ENCODE data around the gene PXYLP1.
"Not testable (repeated sequence)": the region's sequence is repeated elsewhere in the genome, so short reads cannot be mapped to it uniquely, and the experiment has no call there.

The PXYLP1 gene, protein sequence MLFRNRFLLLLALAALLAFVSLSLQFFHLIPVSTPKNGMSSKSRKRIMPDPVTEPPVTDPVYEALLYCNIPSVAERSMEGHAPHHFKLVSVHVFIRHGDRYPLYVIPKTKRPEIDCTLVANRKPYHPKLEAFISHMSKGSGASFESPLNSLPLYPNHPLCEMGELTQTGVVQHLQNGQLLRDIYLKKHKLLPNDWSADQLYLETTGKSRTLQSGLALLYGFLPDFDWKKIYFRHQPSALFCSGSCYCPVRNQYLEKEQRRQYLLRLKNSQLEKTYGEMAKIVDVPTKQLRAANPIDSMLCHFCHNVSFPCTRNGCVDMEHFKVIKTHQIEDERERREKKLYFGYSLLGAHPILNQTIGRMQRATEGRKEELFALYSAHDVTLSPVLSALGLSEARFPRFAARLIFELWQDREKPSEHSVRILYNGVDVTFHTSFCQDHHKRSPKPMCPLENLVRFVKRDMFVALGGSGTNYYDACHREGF

DNA sequence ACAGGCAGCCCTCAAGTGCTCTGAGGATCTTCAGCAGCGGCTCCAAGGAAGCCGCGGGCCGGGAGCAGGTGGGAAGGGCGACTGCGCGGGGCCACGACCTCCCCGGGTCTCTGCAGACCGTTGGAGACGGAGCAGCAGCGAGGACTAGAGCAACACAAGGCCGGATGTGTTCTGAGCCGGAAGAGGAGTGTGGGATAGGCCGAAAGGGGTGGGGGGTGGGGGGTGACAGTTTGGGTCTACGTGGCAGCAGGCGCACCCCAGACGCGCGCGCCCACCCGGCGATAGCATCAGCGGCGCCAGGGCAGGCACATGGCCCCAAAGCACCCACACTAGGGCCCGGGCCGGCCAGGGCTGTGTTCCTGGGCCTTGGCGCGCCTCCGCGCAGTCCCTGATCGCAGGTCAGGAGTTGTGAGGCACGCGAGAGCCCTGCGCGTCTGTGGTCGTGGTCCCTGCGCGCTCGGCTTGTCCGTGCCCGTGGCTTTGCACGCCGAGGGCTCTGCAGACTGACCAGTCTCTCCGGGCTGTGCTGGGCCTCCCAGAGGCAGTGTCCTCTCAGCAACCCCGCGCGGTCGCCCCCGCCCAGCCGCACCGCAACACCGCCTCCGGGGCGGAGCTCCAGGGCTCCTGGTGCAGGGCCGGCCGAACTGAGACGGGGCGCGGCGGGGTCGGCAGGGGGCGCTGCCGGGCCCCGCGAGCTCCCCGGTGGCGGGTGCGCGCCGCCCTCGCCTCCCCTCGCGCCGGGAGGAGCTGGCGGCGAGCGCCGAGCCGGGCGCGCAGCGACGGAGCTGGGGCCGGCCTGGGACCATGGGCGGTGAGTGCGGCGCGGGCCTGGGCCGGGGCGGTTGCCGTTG is at the start of gene PXYLP1:
TSS of gene PXYLP1 (plus strand) at position 725 of the 851 bp plus-strand sequence. CDS start 28,351 bp downstream, outside the sequence.
- peak; percentile 89 for DNase-seq

DNA sequence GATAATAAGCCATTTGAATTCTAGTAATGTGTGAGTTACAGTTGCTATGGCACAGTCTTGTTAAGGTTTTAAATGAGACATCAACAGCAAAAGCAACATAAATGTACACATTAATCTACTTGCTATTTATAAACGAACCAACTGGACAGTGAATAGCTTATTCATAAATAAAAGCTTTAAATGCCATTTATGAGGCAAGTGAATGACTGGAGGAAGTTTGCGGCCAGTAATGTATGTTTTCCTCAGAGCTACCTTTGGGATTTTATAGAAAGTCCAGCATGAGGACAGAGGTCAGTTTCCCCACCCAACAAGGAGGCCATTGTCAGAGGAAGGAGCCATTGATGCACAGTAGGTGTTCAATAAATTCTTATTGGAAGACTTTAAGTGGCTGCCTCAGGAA is 48.0 kb upstream of the PXYLP1 start:
- DNase-seq = no peak

DNA sequence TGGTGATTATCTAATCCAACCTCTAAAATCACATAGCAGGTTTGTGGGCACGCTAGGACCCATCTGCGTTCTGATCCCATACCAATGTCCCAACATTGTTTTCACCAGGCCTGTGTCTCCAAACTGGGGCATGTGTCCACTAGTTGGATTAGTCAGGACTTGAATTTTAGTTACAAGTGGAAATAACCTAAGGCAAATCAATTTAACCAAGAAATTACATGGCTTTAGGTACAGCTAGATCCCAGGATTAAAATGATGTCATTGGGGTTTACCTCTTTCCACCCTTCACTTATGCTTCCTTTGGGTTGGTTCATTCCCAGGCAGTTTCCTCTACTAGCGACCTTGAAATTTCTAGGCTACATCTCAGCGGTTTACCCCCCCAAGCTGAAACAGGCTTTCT is 47.2 kb upstream of the PXYLP1 start:
- no peak for DNase-seq

DNA sequence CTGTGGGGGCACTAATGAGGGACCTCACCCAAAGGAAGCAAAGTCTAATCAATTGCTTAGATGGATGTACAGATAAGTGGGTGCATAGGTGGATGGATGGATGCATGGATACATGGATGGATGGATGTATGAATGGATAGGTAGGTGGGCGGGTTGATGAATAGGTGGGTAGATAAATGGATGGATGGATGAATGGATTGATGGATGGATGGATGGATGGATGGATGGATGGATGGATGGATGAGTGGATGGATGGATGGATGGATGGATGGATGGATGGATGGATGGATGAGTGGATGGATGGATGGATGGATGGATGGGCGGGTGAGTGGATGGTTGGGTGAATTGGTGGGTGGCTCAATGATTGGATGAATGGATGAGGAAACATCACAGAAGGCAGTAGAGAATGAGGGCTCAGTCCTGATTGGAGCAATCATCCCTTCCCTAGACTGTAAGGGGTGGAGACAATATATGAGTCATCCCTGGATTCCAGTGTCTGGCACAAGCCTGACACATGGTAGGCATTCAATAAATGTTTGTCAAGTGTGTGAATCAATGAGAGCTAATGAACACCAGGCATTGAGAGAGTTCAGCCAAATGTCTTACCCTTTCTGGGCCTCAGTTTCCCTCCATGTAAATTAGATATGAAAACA is 40.4 kb upstream of the PXYLP1 start:
- no peak for DNase-seq

DNA sequence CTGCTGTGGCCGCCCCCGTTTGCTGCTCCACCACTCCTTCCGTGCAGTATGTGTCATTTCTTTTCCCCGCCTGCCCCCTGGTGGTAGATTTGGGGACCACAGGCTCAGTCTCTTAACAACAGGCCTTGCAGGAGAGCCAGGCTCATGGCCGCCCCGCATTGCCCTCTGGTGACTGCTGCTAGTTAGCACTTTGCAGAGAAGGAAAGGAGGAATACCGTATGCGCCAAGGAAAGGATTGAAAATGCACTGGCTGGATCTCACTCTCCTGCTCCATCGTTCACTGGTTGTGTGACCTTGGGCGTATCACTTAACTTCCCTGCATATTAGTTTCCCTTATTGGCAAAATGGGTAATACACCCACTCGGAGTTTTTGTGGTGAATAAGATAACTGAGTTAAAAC is 39.3 kb upstream of the PXYLP1 start:
- DNase-seq = peak; percentile 98

DNA sequence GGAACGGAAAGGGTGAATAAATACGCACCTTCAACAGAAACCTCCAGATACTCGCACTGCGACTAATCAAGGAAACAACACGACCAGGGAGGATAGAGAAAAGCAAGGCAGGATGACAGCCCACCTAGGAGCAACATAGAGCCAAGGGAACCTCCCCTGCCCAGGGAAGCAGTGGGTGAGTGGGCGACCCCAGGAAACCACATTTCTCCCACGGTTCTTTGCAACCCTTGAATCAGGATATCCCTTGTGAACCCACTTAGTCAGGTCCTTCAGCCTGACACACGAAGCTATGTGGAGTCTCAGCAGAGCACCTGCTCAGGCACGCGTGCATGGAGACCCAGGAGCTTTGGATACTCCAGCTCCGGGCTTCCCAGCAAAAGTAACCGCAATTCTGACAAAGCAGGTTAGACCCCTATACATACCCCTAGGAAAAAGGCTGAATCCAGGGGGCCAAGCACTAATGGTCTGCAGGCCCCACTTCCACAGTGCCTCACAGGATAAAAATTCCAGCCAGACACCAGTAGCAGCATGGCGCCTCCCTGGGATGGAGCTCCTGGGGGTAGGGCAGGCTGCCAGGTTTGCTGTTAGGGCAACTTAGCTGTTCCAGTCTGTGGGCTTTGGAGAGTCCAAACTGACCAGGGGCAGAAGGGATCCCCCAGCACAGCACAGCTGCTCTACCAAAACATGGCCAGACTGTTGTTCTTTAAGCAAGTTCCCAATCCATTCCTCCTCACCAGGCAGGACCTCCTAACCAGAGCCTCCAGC is 38.4 kb upstream of the PXYLP1 start:
- DNase-seq = no peak

DNA sequence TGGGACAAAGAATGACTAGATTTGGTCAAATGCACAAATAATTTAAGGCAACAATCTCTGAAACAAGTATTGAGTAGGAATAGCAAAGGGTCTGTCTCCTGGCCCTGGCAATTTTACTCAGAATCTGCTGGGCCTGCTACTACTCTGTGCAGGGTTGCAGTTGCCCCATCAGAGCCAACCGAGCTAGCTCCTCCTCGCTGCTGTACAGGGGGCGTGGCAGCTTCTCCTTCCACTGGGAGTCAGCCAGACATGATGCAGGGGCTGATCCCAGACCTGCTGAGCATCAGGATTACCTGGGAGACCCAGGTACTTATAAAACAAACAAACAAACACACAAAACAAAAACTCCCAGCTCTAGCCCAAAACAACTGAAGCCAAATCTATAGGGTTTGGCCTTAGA is 30.5 kb upstream of the PXYLP1 start:
- no peak for DNase-seq

DNA sequence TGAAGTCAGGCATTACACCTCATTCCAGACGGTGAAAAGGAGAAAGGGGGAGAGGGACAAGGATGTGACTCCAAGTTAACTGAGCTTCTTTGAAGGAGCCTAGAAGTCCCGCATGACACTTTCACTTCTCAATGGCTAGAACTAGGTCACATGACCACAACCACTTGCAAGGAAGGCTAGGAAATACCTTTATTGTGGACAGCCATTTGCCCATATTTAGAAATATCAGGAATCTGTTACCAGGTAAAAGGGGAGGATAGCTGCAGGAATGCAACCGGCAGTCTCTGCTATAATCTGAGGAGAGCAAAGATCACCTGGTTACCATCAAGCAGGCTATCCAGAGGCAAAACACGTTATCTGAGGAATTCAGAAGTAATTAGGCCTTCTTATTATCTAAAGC is 28.9 kb upstream of the PXYLP1 start:
- no peak for DNase-seq

DNA sequence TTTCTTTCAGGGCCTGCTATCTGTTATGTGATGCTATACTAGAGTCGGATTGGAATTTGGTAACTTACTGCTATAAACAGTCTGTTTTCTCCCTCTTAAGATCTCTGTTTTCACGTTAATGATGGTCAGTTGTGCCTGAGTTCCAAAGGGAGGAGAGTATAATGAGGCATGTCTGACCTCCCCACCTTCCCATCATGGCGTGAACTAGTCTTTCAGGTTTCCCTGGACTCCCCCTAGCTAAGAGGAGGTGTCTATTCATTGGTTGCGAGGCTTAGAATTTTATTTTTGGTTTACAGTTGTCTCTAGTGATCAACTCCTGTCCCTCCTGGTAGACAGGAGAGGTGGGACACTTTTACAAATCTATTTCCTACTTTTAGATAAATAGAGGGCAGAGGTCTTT is 27.8 kb upstream of the PXYLP1 start:
- no peak for DNase-seq

DNA sequence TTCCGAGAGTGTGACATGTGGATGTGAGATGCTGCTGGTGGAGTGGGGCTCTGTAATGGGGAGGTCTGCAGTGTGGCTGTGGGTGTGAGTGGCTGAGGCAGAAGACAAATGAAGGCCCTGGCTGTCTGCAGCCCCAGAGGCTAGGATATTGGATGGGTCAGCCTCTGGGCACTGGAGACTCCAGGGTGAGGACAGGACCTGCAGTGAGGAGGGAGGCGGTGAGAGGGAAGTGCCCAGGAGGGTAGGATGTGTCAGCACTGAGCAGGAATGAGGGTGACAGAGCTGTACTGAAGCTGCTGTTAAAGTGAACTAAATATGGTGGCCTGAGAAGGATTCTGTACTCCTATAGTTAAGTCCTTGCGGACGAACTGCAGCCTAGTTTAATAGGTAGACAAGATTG is 27.3 kb upstream of the PXYLP1 start:
- DNase-seq = no peak

DNA sequence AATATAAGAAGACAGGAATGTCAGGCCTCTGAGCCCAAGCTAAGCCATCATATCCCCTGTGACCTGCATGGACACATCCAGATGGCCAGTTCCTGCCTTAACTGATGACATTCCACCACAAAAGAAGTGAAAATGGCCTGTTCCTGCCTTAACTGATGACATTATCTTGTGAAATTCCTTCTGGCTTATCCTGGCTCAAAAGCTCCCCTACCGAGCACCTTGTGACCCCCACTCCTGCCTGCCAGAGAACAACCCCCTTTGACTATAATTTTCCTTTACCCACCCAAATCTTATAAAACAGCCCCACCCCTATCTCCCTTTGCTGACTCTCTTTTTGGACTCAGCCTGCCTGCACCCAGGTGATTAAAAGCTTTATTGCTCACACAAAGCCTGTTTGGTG is 20.3 kb upstream of the PXYLP1 start:
- DNase-seq = not testable (repeated sequence)

DNA sequence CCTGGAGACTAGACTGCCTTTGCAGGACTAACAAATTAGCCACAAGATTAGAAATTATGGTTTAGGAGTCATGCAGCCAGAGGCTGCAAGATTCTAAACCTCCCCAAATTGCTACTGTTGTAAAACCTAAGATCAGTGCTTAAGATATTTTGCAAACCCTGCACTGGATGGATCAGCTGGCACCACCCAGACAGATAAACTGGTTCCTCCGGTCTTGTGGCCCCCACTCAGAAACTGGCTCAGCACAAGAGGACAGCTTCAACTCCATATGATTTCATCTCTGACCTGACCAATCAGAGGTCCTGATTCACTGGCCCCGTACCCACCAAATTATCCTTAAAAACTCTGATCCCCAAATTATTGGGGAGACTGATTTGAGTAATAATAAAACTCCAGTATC is 19.5 kb upstream of the PXYLP1 start:
- DNase-seq = no peak

DNA sequence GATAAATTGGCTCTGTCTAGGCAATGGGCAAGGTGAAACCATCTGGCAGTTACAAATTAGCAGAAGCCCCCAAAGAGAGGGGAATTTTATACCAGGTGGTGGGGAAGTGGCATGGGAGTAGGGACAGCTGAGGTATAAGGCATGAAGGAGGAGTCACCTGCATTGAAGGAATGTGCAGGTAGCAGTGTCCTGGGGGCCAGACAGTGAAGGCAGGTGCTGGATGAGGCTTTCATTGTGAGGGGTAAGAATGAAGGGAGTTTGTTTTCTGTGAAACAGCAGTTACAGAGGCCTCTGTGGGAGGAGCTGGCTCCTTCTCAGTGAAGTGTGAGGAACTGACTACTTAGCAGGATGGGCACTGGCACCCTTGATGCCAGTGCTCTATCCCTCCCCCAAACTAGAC is 19.1 kb upstream of the PXYLP1 start:
- DNase-seq = no peak

DNA sequence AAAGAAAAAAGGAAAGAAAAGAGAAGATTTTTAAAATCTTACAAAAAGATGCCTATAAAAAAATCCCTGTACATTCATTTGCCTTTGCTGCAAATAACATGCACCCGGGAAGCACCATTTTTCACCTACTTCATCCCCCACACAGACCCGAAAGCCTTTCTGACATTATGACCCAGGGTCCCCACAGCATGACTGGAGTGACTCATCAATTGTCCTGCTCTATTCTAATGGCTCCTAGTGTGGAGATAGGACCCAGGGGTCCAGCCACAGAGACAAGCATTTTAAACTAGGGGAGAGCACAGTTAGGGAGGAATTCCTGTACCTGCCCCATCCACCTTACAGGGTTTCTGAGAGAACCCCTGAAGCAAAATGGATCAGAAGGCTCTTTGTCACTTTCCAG is 14.7 kb upstream of the PXYLP1 start:
- DNase-seq = no peak

DNA sequence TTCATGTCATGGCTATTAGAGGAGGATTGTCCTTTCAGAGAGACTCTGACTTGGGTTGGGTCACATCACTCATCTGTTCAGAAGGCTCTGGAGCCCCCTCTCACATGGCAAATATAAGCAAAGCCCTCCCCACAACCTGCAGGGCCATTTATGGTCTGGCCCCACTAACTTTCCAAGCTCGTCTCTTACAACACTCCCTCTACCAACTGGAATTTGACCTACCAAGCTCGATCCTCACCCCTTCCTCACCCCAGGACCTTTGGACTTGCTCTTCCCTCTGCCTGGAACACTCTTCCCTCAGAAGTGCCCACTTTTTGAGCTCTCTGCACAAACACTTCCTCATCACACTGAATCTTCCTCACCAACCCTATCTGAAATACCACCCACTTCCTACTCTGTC is 14.2 kb upstream of the PXYLP1 start:
- no peak for DNase-seq

DNA sequence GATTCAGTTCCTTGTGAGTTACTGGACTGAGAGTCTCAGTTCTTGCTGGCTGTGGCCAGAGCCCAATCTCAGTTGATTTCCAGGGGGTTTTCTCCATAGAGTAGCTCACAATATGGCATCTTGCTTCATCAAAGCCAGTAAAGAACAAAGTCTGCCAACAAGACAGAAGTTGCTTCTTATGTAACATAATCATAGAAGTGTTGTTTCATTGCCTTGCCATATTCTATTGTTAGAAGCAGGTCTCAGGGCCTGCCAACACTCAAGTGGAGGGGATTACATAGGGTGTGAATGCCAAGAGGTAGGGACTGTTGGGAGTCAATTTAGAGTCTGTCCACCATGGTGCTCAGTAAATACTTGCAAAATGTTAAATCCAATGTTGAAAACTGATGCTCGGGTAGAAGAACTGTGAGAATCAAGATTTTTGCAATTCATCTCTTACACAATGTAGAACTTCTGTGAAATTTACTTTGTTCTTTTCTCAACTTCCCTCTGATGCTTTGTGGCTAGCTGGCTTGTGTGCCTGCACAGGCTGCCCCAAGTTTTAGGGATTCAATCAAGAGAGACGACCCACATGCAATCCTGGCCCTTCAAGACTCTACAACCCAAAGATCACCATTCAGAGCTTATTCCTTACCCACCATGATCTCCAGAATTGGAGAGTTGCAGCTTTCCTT is 13.3 kb upstream of the PXYLP1 start:
- DNase-seq = no peak

DNA sequence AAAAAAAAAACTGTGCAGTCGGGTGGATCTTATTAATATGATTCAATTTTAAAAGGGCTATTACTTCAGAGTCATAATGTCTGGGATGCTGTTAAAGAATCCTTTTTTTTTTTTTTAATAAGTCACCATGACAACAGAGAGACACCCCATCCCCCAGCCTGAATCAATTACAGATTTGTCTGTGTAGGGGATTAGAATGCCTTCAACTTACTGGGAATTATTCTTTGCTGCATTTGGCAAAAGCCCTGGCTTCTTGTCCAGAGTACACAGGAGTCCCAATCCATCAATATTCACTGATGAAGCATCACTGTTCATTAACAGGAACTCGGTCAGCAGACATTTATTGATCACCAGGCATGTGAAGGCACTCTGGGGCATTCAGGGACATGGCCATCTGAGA is 12.7 kb upstream of the PXYLP1 start:
- DNase-seq = no peak

DNA sequence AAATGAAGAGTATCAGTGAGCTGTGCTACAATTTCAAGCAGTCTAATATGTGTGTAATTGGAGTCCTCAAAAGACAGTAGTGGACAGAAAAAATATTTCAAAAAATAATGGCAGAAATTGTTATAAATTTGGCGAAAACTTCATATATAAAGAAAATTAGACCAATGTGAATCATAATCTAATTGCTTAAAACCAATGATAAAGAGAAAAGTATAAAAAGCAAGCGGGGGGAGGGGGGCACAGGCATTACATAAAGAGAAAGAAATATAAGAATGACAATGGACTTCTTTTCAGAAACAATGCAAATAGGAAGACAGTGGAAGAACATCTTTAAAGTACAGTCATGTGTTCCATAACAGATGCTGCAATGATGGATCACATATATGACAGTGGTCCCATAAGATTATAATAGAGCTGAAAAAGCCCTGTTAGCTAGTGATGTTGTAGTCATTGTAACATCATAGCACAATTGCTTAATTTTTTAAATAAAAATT is 7.9 kb upstream of the PXYLP1 start:
- no peak for DNase-seq

DNA sequence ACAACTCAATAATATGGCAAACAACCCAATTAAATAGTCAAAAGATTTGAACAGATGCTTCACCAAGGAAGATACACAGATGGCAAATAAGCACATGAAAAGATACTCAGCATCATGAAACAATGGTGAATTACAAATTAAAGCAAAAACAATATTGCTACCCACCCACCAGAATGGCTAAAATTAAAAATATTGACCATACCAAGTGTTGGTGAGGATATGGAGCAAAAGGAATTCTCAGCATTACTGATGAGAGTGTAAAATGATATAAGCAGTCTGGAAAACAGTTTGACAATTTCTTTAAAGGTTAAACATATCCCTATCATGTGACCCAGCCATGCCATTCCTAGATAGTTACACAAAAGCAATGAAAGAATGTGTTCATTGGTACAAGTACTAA is 5.7 kb upstream of the PXYLP1 start:
- no peak for DNase-seq

DNA sequence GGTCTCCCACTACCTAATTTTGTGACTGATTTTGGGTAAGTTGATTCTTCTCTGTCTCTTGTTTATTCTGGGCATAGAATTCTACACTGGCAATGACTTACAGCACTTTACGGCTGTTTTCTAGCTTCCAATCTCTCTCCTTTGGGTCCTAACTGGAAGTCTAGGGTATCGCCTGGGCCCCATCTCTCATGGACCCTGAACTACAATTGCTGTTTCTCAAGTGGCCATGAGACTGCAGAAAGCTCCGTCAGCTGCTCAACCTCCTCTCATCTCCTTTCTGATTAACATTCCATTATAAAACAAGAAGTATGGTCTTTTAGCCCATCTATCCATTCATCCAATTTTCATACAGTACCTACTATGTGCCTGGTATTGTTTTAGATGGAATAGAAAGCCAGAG is 4.4 kb upstream of the PXYLP1 start:
- DNase-seq = no peak

DNA sequence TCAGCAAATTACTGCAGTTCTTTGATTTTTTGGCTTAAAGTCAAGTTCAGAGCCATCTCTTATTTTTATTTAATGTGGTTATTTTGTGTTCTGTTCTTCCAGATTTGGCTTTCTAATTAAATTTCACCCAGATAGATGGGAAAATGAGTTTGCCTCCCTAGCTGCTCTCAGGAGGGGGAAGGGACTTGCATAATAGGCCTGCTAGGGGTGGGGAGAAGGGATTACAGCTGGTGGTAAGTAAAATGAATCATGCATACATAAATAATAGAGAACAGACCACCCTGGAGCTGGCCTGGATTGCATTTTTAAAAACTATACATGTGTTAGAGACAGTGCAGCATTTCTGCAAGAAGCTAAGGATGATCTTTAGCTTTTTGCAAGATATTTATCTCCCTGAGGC is 3.9 kb upstream of the PXYLP1 start:
- no peak for DNase-seq

DNA sequence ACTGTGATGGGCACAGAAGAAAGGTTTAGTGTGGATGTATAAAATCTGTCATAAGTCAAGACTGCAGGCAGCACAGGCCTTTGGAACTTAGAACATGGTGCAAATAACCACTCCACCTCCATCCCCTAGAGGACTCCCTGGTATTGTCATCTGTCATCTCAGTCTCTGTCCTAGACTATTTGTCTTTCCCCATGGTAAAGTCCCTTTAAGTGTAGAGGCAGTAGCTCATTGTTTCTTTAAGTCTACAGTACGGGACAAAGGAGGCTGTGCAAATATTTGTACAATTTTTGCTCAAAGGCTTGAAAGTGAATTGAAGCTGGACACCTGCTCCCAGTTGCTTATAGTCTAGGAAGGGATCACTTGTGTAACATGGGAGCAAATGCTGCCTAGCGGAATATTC is 3.2 kb upstream of the PXYLP1 start:
- no peak for DNase-seq

Measured in stimulated activated CD4-positive, alpha-beta T cell treated with anti-CD3 and anti-CD28 coated beads, Interleukin-4, amount 100 ng/mL, for 24 hours (primary cell).